Activated gamma-delta T cell (primary cell): ENCODE measurements around the gene EFNB2.
A peak's percentile ranks its signal among the peaks of the same experiment; 100 is the strongest.

Source experiments
- DNase-seq: peaks from one replicate; lab custom pipeline; 2025; lab: John Stamatoyannopoulos, UW
- total RNA-seq, 2 donors: gene quantifications; one replicate each; lab custom pipeline; 2026; lab: John Stamatoyannopoulos, UW

The EFNB2 gene, protein sequence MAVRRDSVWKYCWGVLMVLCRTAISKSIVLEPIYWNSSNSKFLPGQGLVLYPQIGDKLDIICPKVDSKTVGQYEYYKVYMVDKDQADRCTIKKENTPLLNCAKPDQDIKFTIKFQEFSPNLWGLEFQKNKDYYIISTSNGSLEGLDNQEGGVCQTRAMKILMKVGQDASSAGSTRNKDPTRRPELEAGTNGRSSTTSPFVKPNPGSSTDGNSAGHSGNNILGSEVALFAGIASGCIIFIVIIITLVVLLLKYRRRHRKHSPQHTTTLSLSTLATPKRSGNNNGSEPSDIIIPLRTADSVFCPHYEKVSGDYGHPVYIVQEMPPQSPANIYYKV
- 0.46 to 1.6 reads per million in 2 donors for total RNA-seq

DNA sequence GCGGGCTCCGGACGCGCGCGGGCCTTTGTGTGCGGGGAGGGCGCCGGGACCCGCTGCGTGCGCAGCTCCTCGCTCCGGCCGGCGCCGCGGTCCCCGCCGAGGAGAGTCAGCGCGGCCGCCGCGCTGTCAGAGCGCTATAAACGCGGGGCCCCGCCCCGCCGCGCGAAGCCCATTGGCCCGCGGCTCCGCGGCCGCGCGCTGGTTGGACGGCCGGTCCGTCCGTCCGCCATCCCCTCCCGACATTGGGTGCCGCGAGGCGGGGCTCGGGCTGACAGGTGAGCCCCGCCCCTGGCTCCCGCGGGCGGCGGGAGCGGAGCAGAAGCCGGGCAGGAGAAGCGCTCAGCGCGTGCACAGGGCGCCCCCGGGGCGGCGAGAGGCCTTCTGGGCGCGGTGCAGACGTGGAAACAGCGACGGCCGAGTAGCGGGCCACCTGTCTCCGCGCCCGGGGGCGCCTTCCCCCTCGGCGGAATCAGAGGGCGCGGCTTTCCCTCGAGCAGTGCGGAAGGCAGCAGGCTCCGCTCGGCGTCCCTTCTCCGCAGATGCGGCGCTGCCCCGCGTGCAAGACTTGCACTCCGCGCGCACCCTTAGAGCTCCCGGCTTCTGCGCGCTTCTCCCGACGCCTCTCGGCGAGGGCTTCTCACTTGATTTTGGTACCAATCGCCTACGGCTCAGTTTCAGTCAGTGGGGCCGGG is at the start of gene EFNB2:
Gene EFNB2, minus strand, starts transcription at position 111 of the 692 bp plus-strand sequence. CDS start 698 bp downstream, outside the sequence.
- DNase-seq: peak; percentile 74

DNA sequence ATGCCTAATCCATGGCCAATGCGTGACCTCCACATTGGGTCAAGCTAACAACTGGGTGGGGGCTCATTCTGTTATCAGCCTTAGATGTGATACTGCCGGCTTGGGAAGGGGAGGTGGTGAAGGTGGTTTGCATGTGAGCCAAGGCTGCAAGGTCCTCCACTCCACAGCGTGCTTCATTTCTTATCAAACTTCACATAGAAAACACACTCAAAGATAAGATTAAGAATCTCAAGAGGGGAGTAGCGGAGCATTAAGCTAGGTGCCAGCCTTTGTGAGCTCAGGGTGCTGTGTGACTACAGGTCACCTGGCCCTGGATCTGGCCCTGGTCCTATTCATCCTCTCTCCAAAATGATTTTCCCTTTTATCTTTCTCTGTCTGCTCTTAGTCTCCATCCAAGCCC is 45.8 kb upstream of the EFNB2 start:
- DNase-seq: no peak

DNA sequence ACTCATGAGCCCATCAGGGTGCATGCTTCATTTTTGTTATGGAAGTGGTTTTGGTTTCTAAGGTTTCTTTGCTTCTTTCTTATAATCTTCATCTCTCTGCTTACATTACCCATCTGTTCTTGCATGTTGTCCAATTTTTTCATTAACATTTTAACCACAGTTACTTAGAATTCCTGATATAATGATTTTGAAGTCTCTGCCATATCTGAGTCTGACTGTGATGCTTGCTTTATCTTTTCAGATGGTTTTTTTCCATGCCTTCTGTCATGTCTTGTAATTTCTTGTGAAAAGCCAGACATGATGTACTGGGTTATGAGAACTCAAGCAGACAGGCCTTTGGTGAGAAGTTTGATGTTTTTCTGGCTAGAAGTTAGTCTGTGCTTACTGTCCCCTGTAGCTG is 40.4 kb upstream of the EFNB2 start:
- no peak for DNase-seq

DNA sequence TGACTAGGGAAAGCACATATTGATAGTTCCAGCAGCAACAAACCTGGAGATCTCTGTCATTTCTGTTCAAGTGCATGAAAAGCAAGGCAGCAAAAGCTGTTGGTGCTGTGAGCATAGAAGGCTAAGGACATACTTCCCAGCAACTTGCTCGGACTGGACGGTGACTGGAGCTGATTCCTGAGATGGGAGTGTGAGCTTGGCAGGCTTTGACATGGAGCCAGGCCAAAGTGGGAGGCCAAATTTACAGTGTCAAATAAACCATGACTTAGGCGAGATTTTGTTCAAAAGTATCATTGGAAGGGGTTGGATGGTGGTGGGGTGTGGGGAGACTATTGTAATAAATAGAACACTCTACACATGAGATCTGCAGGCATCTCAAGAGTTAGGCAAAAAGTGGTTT is 38.4 kb upstream of the EFNB2 start:
- DNase-seq: no peak

DNA sequence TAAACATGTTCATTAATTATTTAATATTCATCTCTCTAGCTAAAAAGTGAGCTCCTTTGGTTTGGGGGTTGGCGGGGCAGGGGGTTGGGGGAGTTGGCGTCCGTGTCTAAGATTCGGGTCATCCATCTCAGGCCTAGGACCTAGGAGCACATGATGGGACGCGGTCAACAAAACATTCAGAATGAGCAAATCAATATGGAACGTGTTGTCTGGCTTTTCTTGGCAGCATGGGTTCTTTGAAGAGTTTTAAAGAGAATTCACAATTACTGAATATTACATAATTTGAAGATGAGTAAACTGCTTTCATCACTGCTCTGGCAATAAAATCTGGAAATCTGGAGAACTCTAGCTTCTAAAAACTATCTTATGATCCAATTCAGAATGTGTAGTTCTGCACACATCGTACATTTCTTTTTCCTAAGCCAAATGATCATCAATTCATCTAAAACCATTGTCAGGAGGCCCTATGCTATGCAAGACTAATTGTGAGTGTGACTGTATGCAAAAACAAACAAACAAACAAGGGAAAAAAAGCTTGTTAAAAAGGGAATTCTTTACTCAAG is 37.9 kb upstream of the EFNB2 start:
- no peak for DNase-seq

DNA sequence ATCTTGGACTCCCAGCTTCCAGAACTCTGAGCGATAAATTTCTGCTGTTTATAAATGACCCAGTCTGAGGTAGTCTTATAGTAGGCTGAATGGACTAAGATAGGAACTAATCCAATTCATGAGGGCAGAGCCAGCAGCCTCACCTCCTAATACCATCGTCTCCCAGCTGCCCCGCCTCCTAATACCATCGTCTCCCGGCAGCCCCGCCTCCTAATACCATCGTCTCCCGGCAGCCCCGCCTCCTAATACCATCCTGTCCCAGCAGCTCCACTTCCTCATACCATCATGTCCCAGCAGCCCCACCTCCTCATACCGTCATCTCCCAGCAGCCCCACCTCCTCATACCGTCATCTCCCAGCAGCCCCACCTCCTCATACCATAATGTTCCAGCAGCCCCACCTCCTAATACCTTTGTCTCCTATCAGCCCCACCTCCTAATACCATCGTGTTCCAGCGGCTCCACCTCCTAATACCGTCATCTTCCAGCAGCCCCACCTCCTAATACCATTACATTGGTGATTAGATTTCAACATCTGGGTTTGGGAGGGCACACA is 34.9 kb upstream of the EFNB2 start:
- peak; percentile 3 for DNase-seq

DNA sequence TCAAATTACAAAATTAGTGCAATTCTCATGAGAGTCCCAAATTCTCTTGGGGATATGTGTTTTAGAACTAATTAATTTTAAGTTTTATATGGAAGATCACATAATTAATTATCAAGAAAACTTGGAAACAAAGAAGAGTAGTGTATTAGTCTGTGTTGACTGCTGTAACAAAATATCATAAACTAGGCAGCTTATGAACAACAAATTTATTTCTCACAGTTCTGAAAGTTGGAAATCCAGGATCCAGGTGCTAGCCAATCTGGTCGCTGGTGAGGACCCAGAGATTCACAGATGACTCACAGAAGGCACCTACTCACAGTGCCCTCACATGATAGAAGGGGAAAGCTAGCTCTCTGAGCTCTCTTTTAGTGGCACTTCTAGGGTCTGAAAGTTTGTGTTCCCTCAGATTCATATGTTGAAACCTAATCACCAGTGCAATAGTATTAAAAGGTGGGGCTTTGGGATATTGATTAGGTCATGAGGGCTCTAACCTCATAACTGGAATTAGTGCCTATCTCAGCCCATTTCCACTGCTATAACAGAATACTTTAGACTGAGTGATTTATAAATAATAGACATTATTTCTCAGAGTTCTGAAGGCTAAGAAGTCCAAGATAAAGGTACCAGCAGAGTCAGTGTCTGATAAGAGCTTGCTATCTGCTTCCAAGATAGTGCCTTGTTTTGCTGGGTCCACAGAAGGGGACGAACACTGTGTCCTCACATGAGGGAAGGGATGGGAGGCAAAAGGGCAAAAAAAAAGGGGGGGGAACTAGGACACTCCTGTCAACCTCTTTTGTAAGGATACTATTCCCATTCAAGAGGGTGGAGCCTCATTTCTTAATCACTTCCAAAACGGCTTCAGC is 34.0 kb upstream of the EFNB2 start:
- DNase-seq: no peak

DNA sequence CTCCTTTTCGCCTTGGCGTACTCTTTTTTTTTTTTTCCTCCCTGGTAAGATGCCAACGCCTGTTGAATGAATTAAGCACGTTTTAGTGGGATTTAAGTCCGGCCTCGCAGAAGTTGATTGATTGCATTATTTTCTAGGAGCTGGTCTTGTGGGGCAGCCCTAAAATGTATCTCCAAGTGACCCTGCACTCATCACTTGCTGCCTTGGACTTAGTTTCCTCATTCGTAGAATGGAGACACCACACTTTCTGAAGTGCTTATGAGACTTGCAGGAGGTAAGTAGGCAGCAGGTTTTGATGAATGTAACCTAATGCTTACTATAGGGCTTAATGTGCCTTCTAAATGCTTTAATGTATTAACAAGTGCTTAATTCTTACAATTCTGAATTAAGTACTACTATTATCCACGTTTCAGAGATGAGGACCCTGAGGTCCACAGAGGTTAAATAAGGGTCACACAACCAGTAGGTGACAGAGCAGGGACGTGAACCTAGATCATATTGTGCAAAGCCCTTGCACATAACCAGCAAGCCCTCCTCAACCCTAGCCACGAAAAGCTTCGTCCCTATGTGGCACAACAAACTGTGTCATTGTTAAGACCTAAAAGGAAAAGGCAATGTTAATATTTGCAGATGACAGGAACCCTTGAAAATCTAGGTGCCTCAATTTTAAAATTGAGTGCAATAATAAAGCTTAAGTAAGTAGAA is 33.0 kb upstream of the EFNB2 start:
- DNase-seq: no peak

DNA sequence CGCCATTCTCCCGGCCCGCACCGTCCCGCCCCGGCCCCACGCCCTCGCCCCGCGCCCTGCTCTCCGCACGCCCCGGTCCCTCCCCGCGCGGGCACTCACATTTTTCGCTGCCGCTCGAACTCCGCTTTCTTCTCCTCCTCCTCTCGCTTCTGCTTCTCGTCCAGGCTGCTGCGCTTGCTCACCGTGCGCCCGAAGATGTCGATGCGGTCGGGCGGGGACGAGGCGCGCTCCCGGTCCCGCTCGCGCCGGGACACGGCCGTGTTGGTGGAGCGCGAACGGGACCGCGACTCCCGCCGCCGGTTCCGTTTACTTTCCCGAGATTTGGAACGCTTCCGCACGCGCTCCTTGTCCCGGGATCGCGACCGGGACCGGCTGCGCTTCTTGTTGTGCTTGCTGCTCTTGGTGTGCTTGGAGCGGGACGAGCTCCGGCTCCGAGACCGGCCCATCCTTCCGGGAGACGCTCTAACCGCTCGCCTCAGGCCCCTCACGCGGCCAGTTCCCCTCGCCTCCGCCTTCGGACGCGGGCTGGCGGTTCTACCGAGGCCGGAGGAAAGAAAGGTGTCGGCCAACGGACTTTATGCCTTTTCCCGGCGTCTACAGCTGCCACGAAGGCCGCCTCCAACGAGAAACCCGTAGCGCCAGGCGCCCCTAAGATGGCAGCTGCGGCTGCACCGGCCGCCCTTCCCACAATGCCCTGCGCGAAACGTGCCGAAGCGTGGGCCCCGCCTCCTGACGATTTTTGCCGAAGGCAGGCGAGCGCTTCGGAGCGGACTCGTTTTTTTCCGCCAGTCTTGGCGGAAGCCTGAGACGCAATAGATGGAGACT is 32.2 kb upstream of the EFNB2 start, which contains the start of gene ARGLU1:
Gene ARGLU1, minus strand, starts transcription at position 664 of the 825 bp plus-strand sequence. Its CDS starts 218 bp downstream, at position 446.
- peak; percentile 85 for DNase-seq

DNA sequence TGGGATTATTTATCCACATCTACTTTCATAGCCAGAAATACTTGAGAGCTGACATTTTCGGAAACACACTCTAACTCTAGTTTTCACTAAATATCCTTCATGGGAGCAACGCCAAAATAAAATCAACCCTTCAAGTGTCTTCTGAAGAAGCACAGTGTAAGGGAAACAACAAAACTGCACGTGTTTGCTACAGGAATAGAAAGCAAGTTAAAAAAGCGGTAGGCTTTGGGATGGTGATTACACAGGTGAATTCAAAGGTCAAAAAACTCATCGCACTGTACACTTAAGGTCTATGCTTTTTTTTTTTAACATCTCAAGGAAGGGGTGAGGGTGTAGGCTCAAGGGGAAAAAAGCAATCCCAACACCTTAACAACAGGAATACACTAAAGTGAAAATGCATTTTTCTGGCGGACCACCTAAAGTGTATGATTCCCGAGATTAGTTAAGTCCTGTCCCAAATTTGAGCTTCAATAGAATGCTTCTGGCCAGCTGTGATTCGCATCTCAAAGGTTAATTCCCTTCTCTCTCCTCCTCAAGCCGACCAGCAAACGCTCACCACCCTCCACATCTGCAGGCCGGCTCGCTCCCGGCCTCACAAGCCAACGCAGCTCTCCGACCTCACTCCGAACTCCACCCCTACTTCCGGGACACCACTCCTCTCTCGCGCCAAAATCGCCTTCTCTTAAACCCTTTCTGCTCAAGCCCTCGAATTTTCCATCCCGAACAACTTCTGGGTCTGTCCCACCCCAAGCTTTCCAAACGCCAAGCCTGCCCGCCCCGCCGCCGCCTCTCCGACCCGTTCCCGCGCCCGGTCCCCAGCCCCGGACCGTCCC is 31.4 kb upstream of the EFNB2 start:
- peak; percentile 17 for DNase-seq

DNA sequence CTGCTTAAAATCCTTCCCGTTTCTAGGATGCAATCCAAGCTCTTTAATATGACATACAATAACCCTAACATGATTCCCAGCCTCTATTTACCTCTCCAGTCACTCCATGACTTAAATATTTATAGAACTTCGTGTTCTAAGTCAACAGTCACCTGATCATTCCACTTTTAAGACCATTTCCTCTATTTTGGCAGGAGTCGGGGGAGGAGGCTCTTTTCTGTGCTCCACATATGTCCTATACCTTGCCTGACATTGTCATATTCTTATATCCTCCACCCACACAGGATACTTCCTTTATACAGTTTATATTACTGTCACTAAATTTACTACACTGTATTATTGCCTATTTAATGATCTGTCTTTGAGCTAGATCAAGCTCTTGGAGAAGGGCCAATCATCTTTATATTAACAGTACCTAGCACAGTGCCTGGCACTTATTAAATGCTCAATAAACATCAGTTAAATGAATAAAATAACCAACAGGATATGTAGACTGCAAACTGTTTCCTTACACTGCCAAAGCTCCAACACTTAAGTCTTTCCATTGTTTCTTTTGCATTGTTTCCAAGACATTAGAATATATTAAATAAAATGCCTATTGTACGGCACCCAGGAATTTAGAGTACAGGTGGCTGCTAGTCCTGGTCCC is 29.8 kb upstream of the EFNB2 start:
- no peak for DNase-seq

DNA sequence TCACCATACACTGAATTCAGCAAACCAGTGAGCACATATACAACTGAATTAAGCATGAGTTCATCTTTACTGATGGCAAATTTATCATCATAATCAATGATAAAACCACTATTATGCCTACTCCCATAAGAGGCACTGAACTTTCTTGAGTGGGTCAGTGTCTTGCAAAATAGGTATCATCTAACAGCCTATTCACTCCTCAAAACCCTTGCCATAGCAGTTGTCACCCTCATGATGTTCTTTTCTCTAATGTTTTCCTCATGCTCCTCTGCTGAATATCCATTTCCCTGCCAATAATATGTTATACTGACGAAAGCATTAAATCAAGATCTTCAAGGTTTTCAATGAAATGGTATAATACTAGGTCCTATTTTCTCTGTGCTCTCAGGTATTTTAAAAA is 26.8 kb upstream of the EFNB2 start:
- no peak for DNase-seq

DNA sequence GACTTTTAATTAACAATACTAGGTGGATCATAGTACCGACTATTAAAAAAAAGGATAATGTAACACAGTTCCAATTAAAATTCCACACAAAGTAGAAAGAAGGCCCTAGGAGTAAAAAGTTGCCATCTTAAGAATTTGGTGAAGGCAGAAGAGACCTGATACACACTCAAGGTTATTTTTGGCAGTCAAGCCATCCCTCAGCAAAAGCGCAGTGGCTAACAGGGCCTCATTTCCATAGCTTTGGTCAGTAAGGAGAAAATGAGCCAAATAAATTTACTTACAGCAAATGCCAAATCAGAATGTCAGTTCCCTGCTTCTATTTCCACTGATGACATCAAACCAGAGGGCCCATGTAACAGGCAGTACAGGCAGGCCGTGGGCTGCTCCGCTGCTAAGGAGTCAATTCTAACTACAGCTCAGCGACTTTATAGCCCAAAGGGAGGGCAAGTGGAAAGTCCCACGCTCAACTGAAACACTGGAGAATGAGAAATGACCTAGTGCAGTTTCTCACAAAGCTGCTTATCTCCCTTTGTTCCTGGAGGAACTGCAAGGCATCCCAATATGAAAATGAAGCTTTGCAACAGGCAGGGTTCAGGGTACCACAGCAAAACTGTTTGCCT is 26.2 kb upstream of the EFNB2 start:
- no peak for DNase-seq

DNA sequence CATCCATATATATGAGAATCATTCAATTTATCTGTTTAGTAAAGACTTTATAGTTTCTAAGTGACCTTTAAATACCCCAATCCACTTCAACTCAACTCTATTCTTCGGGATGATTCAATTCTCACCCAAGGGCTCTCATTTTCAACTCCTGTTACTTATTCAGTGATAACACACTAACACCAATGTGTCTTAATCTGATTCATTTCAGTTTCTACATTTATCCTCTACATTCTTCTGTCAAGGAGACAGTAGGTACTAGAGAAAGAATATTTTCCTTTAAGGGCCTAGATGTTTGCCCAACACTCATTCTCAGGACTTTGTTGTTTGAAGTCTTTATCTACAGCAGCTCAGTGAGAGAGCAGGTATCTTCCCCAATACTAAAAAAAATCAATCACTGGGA is 25.4 kb upstream of the EFNB2 start:
- no peak for DNase-seq

DNA sequence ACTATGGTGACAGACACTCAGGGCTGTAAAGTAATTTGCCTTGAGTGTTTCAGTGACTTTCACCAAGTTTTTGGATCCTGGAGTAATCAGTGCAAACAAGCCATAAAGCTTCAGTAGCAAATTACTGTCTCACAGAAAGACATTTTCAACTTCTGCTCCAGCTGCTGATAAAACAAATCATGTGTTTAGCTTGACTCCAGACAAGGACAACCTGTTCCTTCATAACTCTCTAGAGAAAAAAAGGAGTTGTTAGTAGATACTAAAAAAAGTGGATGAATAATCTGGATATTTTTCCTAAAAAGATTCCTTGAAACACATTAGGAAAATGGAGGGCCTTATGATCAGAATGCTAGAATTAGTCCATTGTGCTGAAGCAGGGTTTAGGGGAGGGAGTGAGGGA is 23.1 kb upstream of the EFNB2 start:
- DNase-seq: no peak

DNA sequence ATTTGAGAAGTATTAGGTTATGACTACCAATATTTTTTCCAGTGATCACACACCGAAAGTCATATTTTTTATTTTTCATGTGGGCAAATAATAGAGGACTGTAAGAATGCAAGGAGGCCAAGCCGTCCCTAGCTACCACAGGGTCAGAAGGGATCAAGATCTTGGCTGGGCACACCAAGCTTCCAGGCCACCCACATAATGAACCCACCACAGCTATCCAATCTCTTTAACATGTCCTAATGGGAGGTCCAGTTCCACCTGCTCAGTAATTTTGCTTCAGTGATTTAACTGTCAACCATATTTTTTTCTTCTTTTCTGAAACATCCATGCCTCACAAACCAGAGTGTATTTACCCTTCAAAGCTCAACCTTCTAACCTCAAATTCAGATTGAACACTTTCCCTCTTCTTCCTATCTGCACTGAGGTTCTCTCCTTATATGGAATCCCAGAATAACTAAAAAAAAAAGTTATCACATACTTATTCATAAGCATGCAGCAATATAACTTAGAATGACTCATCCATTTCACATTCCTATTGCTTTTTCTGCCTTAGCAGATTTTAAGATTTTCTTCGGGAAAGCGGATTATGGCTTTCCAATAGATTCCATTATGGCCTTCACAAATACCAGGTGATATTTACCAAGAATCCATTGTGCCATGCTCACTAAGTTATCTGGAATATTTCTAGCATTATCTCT is 20.3 kb upstream of the EFNB2 start:
- no peak for DNase-seq

DNA sequence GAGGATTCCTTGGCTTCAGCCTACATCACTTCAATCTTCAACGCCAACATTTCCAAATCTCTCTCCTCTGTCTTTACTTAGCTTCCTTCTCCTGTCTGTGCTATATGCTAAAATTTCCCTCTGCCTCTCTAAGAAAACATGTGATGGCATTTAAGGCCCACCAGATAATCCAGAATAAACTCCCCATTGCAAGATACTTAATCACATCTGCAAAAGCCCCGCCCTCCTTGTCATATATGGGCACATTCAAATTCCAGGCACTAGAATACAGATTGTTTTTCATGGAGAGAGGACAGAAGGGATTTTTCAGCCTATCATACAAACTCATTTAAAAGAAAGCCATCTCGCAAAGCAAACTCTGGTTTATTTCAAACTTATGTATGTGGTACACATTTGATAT is 16.3 kb upstream of the EFNB2 start:
- no peak for DNase-seq

DNA sequence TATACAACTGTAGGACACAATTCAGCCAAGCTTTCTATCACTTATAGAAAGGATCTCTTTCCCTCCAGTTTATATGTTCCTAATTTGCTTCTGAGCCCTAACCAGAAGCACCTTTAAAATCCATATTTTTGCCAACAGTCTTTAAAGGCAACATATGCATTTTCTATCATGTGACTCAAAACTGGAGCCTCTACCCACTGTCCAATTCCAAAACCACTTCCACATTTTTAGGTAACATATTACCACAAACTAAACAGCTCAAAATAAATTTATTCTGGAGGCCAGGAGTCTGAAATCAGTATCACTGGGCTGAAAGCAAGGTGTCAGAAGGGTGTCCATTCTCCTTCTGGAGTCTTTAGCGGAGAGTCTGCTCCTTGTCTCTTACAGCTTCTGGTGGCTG is 15.9 kb upstream of the EFNB2 start:
- no peak for DNase-seq
